ENCODE data around the gene ARHGAP26. TPM values are rescaled to one million over a fixed set of nuclear protein-coding genes. Genes with fewer than 3 reads are reported as not detected.
"Not testable (repeated sequence)": the region's sequence is repeated elsewhere in the genome, so short reads cannot be mapped to it uniquely, and the experiment has no call there.

The ARHGAP26 gene
- total RNA-seq, 4 donors from 2014 or later = 61.0 to 76.7 (median 61.2) TPM

GRCh38 chr5:143094087-143094521 is 323.9 kb downstream of the ARHGAP26 start:
- TF ChIP-seq POLR2A (IDR thresholded peaks at IDR 0.05) = no peak
- no peak for TF ChIP-seq EP300 (IDR thresholded peaks at IDR 0.05; ENCODE audit: low read depth)
- no peaks in the 10 kb centered on the region for H3K27me3 ChIP-seq
- H3K36me3 ChIP-seq = no peaks in the 10 kb centered on the region
- H3K27ac ChIP-seq = no peak overlapping the region
- peak overlapping the region in 1 of 4 donors; percentile 13 for H3K4me3 ChIP-seq
- WGBS, 2 donors (ENCODE audit: low coverage in 1 of 2) = 83 to 87% methylated on average over 14 to 16 of the region's 16 CpGs
- in situ Hi-C loops (cut with MboI; ENCODE audit: low pct_ligation_motif_present in 1 of 4, low pct_unique_long_range_greater_than_20kb in 1 of 4, low sequenced_read_pairs in 3 of 4) (no loop called here), intact Hi-C loops (cut with DNase I; ENCODE audit: low total_unique reads) (loop anchor here (5.0 kb wide), 1 partner anchor 1168 kb away; no protein-coding TSS in a partner anchor)
- H3K9me3 ChIP-seq = no peaks in the 10 kb centered on the region
- no peak for DNase-seq
- H3K4me1 ChIP-seq = peaks cover 0 to 5% (median 0%) of the 10 kb centered on the region in 4 donors

GRCh38 chr5:143094608-143095007 is 324.4 kb downstream of the ARHGAP26 start:
- 41 to 49% methylated on average over 3 of the region's 3 CpGs for WGBS, 2 donors (ENCODE audit: low coverage in 1 of 2)
- DNase-seq; H3K9me3 ChIP-seq; H3K27me3 ChIP-seq; H3K27ac ChIP-seq; in situ Hi-C loops (cut with MboI; ENCODE audit: low pct_ligation_motif_present in 1 of 4, low pct_unique_long_range_greater_than_20kb in 1 of 4, low sequenced_read_pairs in 3 of 4); H3K4me3 ChIP-seq; H3K4me1 ChIP-seq; H3K36me3 ChIP-seq: not testable (repeated sequence)
- intact Hi-C loops (cut with DNase I; ENCODE audit: low total_unique reads) = loop anchor here (5.0 kb wide), 1 partner anchor 1168 kb away; no protein-coding TSS in a partner anchor

DNA sequence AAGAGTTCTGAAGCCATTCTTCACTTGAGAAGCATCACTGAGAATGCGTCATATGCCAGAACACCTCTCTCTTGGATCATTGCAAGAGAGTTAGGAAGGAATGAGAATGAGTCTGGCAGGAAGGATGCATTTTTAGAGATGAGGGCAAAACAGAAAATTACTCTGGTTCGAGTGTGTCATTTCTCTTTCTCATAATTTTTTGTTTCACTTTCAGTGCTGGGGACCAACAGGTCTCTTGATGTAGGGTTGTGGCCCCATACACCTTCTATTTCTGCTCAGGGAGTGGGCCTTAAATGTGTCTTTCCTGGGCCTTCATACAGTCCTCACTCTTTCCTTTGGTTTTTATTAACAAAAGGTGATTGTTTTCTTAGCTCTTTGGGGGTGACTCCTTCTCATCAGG is 330.9 kb downstream of the ARHGAP26 start:
- Histone ChIP-seq H3K4me1 (peaks cover 0 to 2% (median 0%) of the 10 kb centered on the region in 4 donors), H3K4me3 (no peak overlapping the region), H3K27ac (no peak overlapping the region), H3K9me3 (no peaks in the 10 kb centered on the region), H3K36me3 (no peaks in the 10 kb centered on the region), H3K27me3 (no peaks in the 10 kb centered on the region)
- WGBS, 2 donors (ENCODE audit: low coverage in 1 of 2) = 77 to 86% methylated on average over 1 to 2 of the region's 2 CpGs
- TF ChIP-seq EP300 (IDR thresholded peaks at IDR 0.05; ENCODE audit: low read depth) (no peak), POLR2A (IDR thresholded peaks at IDR 0.05) (no peak), POLR2AphosphoS5 (IDR thresholded peaks at IDR 0.05) (no peak), CTCF (IDR thresholded peaks at IDR 0.05) (no peak)
- DNase-seq = no peak
- in situ Hi-C loops (cut with MboI; ENCODE audit: low pct_ligation_motif_present in 1 of 4, low pct_unique_long_range_greater_than_20kb in 1 of 4, low sequenced_read_pairs in 3 of 4) (no loop called here), intact Hi-C loops (cut with DNase I; ENCODE audit: low total_unique reads) (no loop called here)

DNA sequence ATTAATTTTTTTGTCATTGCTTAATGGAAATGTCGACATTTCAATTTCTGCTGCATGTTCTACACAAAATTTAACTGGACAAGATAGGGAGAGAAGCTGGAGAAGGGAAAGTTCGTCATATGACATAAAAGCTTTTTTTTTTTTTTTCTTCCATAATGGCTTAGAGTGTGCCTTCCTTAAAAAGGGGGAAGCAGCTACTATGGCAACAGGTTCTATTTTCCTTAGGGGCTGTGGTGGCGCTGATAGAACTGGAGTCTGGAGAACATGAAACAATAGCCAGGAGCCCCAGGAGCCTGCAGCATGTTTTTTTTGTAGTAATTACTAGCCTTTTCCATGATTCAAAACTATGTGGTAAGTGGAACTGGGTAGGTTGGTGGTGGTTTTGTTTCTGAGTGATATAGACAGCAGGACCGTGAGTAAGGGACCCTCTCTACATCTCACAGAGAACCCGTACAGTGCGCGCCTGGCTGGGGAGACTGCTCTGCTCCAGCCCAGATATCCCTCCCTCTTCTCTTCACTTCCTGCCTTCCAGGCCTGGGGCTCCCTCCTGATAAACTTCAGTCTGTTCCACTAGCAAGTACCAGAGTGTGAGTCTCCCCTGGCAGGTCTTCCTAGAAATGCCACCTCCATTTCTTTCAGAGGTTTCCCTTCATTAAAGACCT is 331.7 kb downstream of the ARHGAP26 start:
- H3K9me3 ChIP-seq = no peaks in the 10 kb centered on the region
- no peaks in the 10 kb centered on the region for H3K27me3 ChIP-seq
- H3K4me3 ChIP-seq = no peak overlapping the region
- no peak overlapping the region for H3K27ac ChIP-seq
- H3K36me3 ChIP-seq = no peaks in the 10 kb centered on the region
- WGBS, 2 donors (ENCODE audit: low coverage in 1 of 2) = 77 to 88% methylated on average over 3 to 7 of the region's 7 CpGs
- in situ Hi-C loops (cut with MboI; ENCODE audit: low pct_ligation_motif_present in 1 of 4, low pct_unique_long_range_greater_than_20kb in 1 of 4, low sequenced_read_pairs in 3 of 4) (no loop called here), intact Hi-C loops (cut with DNase I; ENCODE audit: low total_unique reads) (no loop called here)
- TF ChIP-seq CTCF (IDR thresholded peaks at IDR 0.05) (no peak), POLR2A (IDR thresholded peaks at IDR 0.05) (no peak), POLR2AphosphoS5 (IDR thresholded peaks at IDR 0.05) (no peak), EP300 (IDR thresholded peaks at IDR 0.05; ENCODE audit: low read depth) (no peak)
- DNase-seq = no peak
- H3K4me1 ChIP-seq = peaks cover 0 to 2% (median 0%) of the 10 kb centered on the region in 4 donors

DNA sequence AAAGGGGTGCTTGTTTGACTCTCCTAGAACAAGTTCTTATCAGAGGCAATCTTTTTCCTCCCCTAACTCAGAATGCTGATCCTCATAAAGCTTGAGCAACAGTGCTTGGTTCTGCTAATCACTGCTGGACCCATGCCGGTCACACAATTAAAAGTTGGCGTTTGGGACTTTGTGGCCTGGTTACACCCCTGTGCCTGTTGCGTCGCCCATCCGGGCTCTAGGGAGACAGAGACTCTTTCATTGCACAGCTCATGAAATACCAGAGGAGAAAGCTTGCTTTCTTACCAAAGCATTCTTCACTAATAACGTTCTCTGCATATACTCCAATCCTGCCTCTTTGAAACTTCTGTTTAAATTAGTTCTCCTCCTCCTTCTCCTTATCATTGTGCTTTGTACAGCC is 332.2 kb downstream of the ARHGAP26 start:
- Histone ChIP-seq H3K4me1 (peaks cover 0 to 3% (median 0%) of the 10 kb centered on the region in 4 donors), H3K27me3 (no peaks in the 10 kb centered on the region), H3K9me3 (no peaks in the 10 kb centered on the region), H3K36me3 (no peaks in the 10 kb centered on the region), H3K4me3 (no peak overlapping the region), H3K27ac (no peak overlapping the region)
- intact Hi-C loops (cut with DNase I; ENCODE audit: low total_unique reads) (no loop called here), in situ Hi-C loops (cut with MboI; ENCODE audit: low pct_ligation_motif_present in 1 of 4, low pct_unique_long_range_greater_than_20kb in 1 of 4, low sequenced_read_pairs in 3 of 4) (no loop called here)
- TF ChIP-seq POLR2AphosphoS5 (IDR thresholded peaks at IDR 0.05) (no peak), EP300 (IDR thresholded peaks at IDR 0.05; ENCODE audit: low read depth) (no peak), POLR2A (IDR thresholded peaks at IDR 0.05) (no peak), CTCF (IDR thresholded peaks at IDR 0.05) (no peak)
- 89 to 93% methylated on average over 1 to 6 of the region's 6 CpGs for WGBS, 2 donors (ENCODE audit: low coverage in 1 of 2)
- no peak for DNase-seq
